ENCODE results near the gene LRMDA.
"Not testable (repeated sequence)": the region's sequence is repeated elsewhere in the genome, so short reads cannot be mapped to it uniquely, and the experiment has no call there.

LRMDA gene

DNA sequence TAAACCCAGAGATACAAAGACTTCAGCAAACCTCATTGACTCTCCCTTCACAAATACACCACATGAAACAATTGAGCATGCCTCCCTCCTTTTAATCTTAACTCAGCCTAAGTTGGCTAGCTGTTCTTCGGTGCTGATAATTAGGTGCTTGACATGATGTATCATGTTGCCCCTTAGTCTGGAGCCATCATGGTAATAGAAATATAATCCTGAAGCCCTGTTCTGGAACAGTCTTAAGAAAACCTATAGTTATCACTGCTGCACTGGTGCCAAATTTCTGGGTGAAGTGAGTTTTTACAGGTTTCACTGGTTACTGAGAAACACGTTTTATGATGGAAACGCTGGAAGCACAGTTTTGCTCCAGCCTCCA lies 306.1 kb downstream of the LRMDA start:
- H3K36me3 Mint-ChIP-seq (ENCODE audit: low read depth), result peaks cover 6% of the 10 kb centered on the region
- no peak overlapping the region for H3K4me3 Mint-ChIP-seq
- intact Hi-C loops (cut with micrococcal nuclease), result no loop called here
- no peak overlapping the region for H3K27ac Mint-ChIP-seq
- peaks cover 41% of the 10 kb centered on the region for H3K4me1 Mint-ChIP-seq (ENCODE audit: low read depth)
- no peaks in the 10 kb centered on the region for H3K27me3 Mint-ChIP-seq
- no peaks in the 10 kb centered on the region for H3K9me3 Mint-ChIP-seq

DNA sequence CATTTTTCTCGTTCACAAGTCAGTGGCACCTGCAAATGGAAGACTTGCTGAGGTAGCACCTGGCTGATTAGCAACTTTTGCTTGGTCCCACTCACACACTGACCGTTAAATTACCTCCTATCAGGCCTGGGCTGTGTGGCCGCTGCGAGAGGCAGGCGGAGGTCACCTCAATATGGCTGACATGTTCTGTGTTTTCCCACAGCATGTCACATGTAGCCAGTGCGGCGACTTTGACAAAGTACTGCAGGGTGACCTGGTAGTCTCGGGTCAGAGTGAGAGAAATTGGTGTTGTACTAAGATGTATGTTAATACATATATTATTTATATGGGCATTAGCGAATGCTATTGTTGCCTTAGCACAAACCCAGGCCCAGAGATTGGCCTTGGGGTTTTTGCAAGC lies 307.5 kb downstream of the LRMDA start:
- Mint-ChIP-seq H3K4me1 (ENCODE audit: low read depth) (peaks cover 36% of the 10 kb centered on the region), H3K27me3 (no peaks in the 10 kb centered on the region), H3K27ac (no peak overlapping the region), H3K9me3 (no peaks in the 10 kb centered on the region), H3K4me3 (no peak overlapping the region), H3K36me3 (ENCODE audit: low read depth) (peaks cover 18% of the 10 kb centered on the region)
- intact Hi-C loops (cut with micrococcal nuclease), result no loop called here

DNA sequence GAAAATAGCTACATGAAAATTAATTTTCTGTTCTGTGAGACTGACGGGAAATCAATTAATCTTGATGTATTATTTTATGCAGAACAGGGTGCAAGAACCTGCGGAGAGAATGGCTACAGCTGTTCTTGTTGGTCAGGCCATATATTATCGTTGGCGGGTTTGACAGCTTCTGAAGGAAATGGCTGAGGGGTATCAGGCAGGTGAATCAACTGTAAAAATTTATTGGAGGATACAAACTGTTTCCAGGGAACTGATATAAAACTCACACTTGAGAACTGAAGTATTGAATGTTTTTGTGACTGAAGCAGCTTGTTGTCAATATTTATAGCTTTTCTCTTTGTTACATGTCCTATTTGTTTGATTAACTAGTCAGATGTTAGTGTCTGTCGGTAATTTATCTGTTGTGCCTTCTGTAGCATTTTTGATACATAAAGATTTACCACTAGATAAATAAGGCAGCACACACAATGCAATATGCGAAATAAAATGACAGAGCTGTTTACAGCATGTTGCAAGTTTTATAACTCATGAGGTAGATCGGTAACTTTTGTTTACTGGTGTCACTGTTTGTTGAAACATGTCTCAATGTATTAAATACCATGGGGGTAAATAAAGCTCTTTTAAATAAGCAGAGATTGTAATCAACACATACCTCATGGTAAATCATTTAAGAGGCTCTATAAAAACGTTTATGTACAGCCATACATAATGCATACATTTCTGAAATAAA lies 308.2 kb downstream of the LRMDA start:
- peaks cover 18% of the 10 kb centered on the region for H3K36me3 Mint-ChIP-seq (ENCODE audit: low read depth)
- H3K4me1 Mint-ChIP-seq (ENCODE audit: low read depth), result peaks cover 30% of the 10 kb centered on the region
- H3K4me3 Mint-ChIP-seq, result no peak overlapping the region
- H3K9me3 Mint-ChIP-seq, result no peaks in the 10 kb centered on the region
- intact Hi-C loops (cut with micrococcal nuclease), result no loop called here
- H3K27me3 Mint-ChIP-seq, result no peaks in the 10 kb centered on the region
- H3K27ac Mint-ChIP-seq, result no peak overlapping the region

DNA sequence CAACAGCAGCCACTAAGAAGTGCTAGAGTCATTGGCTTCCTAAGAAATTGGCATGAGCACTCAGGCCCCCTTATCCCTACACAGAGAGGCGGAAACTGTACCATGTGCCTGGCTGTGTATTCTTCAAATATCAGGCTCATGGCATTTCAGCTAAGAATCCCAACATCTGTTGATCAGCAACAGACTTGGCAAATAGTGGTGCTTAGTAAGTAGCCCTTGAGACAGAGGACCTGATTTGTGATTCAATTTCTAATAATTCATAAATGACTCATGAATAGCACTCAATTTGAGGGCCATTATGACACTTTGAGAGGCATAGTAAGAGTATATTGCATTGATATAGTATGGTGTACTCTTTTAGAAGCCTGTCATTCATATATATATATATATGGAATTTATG lies 309.1 kb downstream of the LRMDA start:
- H3K27ac Mint-ChIP-seq, result no peak overlapping the region
- H3K27me3 Mint-ChIP-seq, result no peaks in the 10 kb centered on the region
- no peaks in the 10 kb centered on the region for H3K9me3 Mint-ChIP-seq
- H3K4me3 Mint-ChIP-seq, result no peak overlapping the region
- H3K36me3 Mint-ChIP-seq (ENCODE audit: low read depth), result peaks cover 18% of the 10 kb centered on the region
- peaks cover 28% of the 10 kb centered on the region for H3K4me1 Mint-ChIP-seq (ENCODE audit: low read depth)
- intact Hi-C loops (cut with micrococcal nuclease), result no loop called here

DNA sequence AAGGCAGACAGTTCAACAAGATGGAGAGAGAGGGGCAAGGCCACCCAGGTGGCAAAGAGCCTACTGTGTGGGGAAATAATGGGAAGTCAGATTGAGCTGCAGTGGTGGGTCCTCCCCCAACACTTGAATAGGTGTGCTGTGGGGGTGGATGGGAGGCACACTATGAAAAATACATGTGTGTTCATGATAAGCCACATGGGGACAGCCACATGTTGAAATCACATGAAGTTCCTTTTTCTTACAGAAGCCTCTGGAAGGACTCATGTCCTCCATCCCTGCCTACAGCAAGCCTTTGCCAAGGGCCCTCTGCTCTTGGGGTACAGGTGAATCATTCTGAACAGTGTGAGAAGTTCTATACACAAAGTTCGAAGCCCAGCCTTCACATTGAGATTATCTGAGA lies 310.9 kb downstream of the LRMDA start:
- no peak overlapping the region for H3K27ac Mint-ChIP-seq
- H3K4me3 Mint-ChIP-seq, result no peak overlapping the region

DNA sequence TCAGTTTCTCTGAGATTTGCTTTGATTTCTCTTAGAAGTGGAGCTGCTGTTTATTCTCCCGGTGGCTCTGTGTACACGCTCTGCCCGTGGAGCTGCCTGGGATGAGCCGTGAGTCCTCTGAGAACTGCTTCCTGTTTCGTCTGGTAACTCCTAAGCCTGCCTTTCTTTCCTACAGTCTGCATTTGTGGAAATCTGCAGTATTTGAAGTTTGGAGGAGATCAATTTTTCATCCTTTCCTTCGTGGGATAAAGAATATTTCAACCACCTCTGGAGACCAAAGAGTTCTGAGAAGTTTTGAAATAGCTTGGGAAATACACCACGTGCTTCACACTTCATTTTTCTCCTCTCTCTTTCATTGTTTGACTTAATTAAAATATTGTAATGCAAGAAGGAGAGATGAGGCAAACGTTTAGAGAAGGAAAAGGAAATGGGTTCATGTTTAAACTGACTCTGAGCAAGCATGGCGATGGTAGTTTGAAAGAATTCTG lies 311.9 kb downstream of the LRMDA start:
- Mint-ChIP-seq H3K27ac (no peak overlapping the region), H3K36me3 (ENCODE audit: low read depth) (peaks cover 18% of the 10 kb centered on the region), H3K9me3 (no peaks in the 10 kb centered on the region), H3K27me3 (no peaks in the 10 kb centered on the region), H3K4me3 (no peak overlapping the region), H3K4me1 (ENCODE audit: low read depth) (peaks cover 15% of the 10 kb centered on the region)
- intact Hi-C loops (cut with micrococcal nuclease), result no loop called here

More for the DNA sequence above, 310.9 kb downstream of the LRMDA start:
- H3K36me3 Mint-ChIP-seq (ENCODE audit: low read depth), result peaks cover 18% of the 10 kb centered on the region
- H3K4me1 Mint-ChIP-seq (ENCODE audit: low read depth), result peaks cover 25% of the 10 kb centered on the region
- intact Hi-C loops (cut with micrococcal nuclease), result no loop called here
- H3K27me3 Mint-ChIP-seq, result no peaks in the 10 kb centered on the region
- H3K9me3 Mint-ChIP-seq, result no peaks in the 10 kb centered on the region

DNA sequence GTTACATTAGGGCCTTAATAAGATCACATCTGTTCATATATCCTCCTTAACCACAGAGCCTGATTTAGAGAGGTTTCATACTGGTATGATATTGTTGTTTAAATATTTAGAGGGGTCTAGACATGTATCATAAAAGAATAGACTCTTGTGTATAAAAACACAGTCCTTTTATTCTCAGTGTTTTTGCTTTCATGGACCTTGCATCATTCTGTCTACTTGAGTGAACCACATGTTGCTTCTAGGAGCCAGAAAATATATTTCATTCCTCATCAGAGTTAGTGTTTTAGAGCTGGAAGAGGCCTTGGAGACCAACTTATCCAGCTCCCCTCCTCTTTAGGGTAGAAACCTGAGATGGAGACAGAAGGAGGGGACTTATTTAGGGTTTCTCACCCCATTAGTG lies 312.8 kb downstream of the LRMDA start:
- H3K36me3 Mint-ChIP-seq (ENCODE audit: low read depth), result peaks cover 18% of the 10 kb centered on the region
- no peaks in the 10 kb centered on the region for H3K9me3 Mint-ChIP-seq
- intact Hi-C loops (cut with micrococcal nuclease), result no loop called here
- H3K4me1 Mint-ChIP-seq (ENCODE audit: low read depth), result peaks cover 15% of the 10 kb centered on the region
- no peak overlapping the region for H3K27ac Mint-ChIP-seq
- H3K27me3 Mint-ChIP-seq, result no peaks in the 10 kb centered on the region
- no peak overlapping the region for H3K4me3 Mint-ChIP-seq

DNA sequence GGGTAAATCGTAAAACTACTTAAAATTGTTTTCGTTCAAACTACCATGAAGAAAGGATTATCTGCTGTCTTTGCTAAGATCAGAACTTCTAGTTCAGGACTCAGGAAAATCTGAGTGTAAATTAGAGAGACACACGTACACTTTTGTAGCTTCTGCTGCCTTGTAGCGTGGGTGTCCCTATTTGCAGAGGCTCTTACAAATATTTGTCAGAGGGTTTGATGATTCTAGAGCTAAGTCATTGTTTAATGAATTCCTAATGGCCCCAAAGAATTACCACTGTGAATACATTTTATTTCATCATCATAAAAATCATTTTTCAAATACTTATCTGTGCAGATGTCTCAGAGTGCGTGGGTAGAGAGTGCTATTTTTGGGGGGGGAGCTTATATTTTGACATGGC lies 314.9 kb downstream of the LRMDA start:
- Mint-ChIP-seq H3K4me1 (ENCODE audit: low read depth) (peaks cover 15% of the 10 kb centered on the region), H3K27me3 (no peaks in the 10 kb centered on the region), H3K4me3 (no peak overlapping the region), H3K9me3 (no peaks in the 10 kb centered on the region), H3K27ac (no peak overlapping the region), H3K36me3 (ENCODE audit: low read depth) (peaks cover 27% of the 10 kb centered on the region)
- intact Hi-C loops (cut with micrococcal nuclease), result no loop called here

DNA sequence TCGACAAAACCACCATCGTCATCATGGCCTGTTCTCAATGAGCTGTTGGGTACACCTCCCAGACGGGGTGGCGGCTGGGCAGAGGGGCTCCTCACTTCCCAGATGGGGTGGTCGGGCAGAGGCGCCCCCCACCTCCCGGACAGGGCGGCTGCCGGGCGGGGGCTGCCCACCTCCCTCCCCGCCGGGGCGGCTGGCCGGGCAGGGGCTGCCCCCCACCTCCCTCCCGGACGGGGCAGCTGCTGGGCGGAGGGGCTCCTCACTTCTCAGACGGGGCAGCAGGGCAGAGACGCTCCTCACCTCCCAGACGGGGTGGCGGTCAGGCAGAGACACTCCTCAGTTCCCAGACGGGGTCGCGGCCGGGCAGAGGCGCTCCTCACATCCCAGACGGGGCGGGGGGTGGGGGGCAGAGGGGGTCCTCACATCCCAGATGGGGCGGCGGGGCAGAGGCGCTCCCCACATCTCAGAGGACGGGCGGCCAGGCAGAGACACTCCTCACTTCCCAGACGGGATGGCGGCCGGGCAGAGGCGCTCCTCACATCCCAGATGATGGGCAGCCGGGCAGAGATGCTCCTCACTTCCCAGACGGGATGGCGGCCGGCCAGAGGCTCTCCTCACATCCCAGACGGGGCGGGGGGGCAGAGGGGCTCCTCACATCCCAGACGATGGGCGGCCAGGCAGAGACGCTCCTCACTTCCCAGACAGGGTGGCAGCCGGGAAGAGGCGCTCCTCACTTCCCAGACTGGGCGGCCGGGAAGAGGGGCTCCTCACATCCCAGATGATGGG lies 318.9 kb downstream of the LRMDA start:
- peaks cover 18% of the 10 kb centered on the region for H3K36me3 Mint-ChIP-seq (ENCODE audit: low read depth)
- H3K27ac Mint-ChIP-seq; H3K9me3 Mint-ChIP-seq; H3K4me3 Mint-ChIP-seq; H3K27me3 Mint-ChIP-seq; intact Hi-C loops (cut with micrococcal nuclease): not testable (repeated sequence)
- H3K4me1 Mint-ChIP-seq (ENCODE audit: low read depth), result peaks cover 12% of the 10 kb centered on the region

DNA sequence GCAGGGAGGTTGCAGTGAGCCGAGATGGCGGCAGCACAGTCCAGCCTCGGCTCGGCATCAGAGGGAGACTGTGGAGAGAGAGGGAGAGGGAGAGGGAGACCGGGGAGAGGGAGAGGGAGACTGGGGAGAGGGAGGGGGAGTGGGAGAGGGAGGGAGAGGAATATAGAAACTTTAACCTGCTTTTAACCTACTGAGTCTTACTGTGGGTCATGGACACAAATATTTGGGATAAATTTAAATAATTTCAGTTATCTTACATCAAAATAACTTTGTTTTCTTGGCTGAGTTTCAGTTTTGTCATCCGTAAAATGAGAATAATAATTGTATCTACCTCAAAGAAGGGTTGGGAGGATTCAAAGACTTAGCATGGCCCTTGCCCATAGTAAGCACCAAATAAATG lies 319.8 kb downstream of the LRMDA start:
- intact Hi-C loops (cut with micrococcal nuclease), result no loop called here
- Mint-ChIP-seq H3K4me3 (no peak overlapping the region), H3K9me3 (no peaks in the 10 kb centered on the region), H3K27me3 (no peaks in the 10 kb centered on the region), H3K27ac (no peak overlapping the region), H3K36me3 (ENCODE audit: low read depth) (peaks cover 24% of the 10 kb centered on the region), H3K4me1 (ENCODE audit: low read depth) (peaks cover 12% of the 10 kb centered on the region)

DNA sequence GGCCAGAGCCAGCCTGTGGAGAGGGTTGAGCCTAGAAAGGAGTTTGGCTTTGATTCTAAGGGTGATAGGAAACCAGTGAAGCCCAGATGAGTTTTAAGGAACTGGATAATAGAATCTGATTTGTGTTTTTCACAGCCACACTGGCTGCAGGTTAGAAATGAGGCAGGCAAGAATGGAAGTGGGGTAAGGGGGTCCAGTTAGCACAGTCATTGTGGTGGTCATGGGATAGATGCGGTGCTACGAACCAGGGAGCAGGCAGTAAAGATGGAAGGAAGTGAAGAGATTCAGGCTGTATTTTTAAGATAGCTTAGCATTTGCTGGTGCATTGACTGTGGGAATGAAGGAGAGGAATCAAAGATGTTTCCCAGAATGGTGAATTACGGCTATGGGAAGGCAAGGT lies 322.2 kb downstream of the LRMDA start:
- H3K9me3 Mint-ChIP-seq, result no peaks in the 10 kb centered on the region
- H3K4me3 Mint-ChIP-seq, result no peak overlapping the region
- H3K27ac Mint-ChIP-seq, result no peak overlapping the region
- H3K4me1 Mint-ChIP-seq (ENCODE audit: low read depth), result peaks cover 12% of the 10 kb centered on the region
- intact Hi-C loops (cut with micrococcal nuclease), result no loop called here
- H3K27me3 Mint-ChIP-seq, result no peaks in the 10 kb centered on the region
- peaks cover 24% of the 10 kb centered on the region for H3K36me3 Mint-ChIP-seq (ENCODE audit: low read depth)

DNA sequence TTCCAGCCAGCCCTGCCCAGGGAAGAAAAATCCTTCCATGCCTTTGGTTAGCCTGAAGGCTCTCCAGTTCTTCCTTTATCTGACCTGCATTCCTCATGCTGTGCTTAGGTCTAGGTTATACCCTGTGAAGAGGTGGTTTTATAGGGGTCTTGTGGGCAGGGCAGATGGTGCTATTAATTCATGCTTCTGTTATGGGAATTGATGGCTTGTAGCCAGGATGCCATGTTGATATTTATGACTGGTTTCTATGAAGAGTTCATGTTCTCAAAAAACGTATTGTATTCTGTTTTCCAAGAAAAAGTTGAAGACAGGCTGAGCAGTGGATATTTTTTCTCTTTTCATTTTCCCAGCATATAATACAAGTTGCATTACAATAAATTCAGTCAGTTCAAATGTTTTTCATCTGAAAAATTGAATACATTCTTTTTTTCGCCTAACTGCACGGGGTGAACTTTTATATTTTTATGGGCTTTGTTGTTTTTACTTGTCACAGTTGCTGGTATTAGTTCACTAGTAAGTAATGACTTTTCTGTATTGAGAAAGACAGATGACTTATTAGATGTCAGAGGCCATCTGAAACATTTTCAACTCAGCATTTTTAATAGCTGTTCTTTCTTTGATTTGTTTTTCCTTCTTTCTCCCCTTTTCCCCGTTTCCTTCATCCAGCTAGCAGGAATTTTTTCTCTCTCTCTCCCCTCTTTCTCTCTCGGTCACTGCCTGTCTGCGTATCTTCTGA lies 322.8 kb downstream of the LRMDA start:
- Mint-ChIP-seq H3K27me3 (no peaks in the 10 kb centered on the region), H3K36me3 (ENCODE audit: low read depth) (peaks cover 24% of the 10 kb centered on the region), H3K9me3 (no peaks in the 10 kb centered on the region), H3K4me1 (ENCODE audit: low read depth) (peaks cover 12% of the 10 kb centered on the region), H3K4me3 (no peak overlapping the region), H3K27ac (no peak overlapping the region)
- intact Hi-C loops (cut with micrococcal nuclease), result no loop called here

DNA sequence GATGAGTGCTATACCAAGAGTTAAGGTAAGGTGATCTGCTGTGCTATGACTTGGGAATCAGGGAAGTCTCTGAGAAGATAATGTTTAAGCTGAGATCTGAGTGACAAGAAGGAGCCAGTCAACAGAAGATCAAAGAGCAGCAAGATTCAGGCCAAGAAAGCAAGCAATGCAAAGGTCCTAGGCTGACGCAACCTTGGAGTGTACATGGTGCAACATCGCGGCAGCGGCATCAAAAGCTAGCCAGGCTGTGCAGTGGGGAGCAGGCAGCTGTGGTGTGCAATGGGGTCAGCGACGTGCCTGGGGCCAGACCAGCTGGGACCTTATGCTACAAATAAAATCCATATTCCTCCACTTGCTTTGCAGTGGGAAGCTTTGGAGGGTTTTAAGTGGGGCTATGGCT lies 324.1 kb downstream of the LRMDA start:
- H3K27ac Mint-ChIP-seq, result no peak overlapping the region
- intact Hi-C loops (cut with micrococcal nuclease), result no loop called here
- H3K36me3 Mint-ChIP-seq (ENCODE audit: low read depth), result peaks cover 21% of the 10 kb centered on the region

DNA sequence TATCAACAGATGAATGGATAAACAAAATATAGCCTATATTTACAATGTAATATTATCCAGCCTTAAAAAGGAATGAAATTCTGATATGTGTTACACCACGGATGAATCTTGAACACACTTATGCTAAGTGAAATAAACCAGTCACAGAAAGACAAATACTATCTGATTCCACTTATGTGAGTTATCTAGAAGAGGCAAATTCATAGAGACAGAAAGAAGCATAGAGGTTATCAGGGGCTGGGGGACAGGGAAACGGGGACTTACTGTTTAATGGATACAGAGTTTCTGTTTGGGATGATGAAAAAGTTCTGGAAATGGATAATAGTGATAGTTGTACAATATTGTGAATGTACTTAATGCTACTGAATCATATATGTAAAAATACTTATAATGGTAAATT lies 329.9 kb downstream of the LRMDA start:
- intact Hi-C loops (cut with micrococcal nuclease), result no loop called here
- H3K4me1 Mint-ChIP-seq (ENCODE audit: low read depth), result peaks cover 12% of the 10 kb centered on the region
- H3K27ac Mint-ChIP-seq, result no peak overlapping the region
- no peak overlapping the region for H3K4me3 Mint-ChIP-seq
- no peaks in the 10 kb centered on the region for H3K36me3 Mint-ChIP-seq (ENCODE audit: low read depth)
- no peaks in the 10 kb centered on the region for H3K27me3 Mint-ChIP-seq
- H3K9me3 Mint-ChIP-seq, result no peaks in the 10 kb centered on the region

More for the DNA sequence above, 324.1 kb downstream of the LRMDA start:
- Mint-ChIP-seq H3K27me3 (no peaks in the 10 kb centered on the region), H3K4me3 (no peak overlapping the region), H3K9me3 (no peaks in the 10 kb centered on the region), H3K4me1 (ENCODE audit: low read depth) (peaks cover 12% of the 10 kb centered on the region)

All from dendritic cell treated with granulocyte-macrophage colony-stimulating factor and Interleukin-4, amounts not matched to agents 40 ng/mL and 50 ng/mL, for 4 days (primary cell).